HUES6 (cell line): ENCODE data around the gene CHCHD6.

ENCODE experiments used
- H3K27ac ChIP-seq: 2 replicates; pipeline ENCODE4 v1.7.0; 2013; ENCODE audit warnings: low read depth, mild to moderate bottlenecking, low read length, inconsistent platforms
- H3K27me3 ChIP-seq: 2 replicates; pipeline ENCODE4 v1.6.1; 2013; ENCODE audit warnings: low read length; ENCODE audit not compliant: control insufficient read depth, insufficient read depth
- H3K36me3 ChIP-seq: 2 replicates; pipeline ENCODE4 v1.6.1; 2013; ENCODE audit warnings: low read length; ENCODE audit not compliant: control insufficient read depth, insufficient read depth
- H3K4me1 ChIP-seq: 2 replicates; pipeline ENCODE4 v1.6.1; 2013; ENCODE audit warnings: low read length; ENCODE audit not compliant: control insufficient read depth, insufficient read depth
- H3K4me3 ChIP-seq: 2 replicates; pipeline ENCODE4 v1.5.1; 2013; ENCODE audit warnings: low read depth, low read length
- H3K9ac ChIP-seq: one replicate; pipeline ENCODE4 v1.6.1; 2013; ENCODE audit warnings: mild to moderate bottlenecking, low read length
- H3K9me3 ChIP-seq: 2 replicates; pipeline ENCODE4 v1.6.1; 2013; ENCODE audit warnings: low read depth, low read length; ENCODE audit not compliant: control insufficient read depth, insufficient read depth

The CHCHD6 gene

DNA sequence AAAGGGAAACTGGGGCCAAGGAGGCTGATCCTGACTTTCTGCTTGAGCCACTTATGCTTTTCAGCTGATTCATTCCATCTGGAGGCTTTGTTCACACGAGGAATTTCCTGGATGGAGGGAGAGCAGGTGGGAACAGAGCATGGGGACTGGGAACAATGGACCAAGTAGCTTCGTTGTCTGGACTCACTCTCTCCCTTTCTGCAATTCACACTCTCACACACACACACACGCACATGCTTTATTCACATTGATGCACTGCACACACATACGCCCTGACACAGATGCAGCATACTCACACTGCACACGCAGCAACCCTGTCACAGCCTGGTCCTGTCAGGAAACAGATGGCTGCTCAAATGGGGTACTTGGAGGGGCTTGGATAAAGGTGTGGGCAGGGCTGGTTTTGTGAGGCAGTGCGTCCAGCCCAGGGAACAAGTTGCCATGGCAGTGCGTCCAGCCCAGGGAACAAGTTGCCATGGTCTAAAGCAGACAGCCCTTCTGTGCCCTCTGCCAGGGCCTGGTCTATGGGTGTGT lies 19.8 kb upstream of the CHCHD6 start:
- Histone ChIP-seq H3K4me1 (peaks cover 13% of the 10 kb centered on the region), H3K27me3 (peaks cover 11% of the 10 kb centered on the region), H3K36me3 (no peaks in the 10 kb centered on the region), H3K27ac (no peak overlapping the region), H3K9me3 (no peaks in the 10 kb centered on the region), H3K4me3 (no peak overlapping the region), H3K9ac (no peak overlapping the region)

GRCh38 chr3:126685021-126685420 lies 19.0 kb upstream of the CHCHD6 start:
- Histone ChIP-seq H3K27me3 (peaks cover 4% of the 10 kb centered on the region), H3K4me3 (no peak overlapping the region), H3K9me3 (no peaks in the 10 kb centered on the region), H3K9ac (no peak overlapping the region), H3K4me1 (peaks cover 6% of the 10 kb centered on the region), H3K36me3 (no peaks in the 10 kb centered on the region), H3K27ac (no peak overlapping the region)

DNA sequence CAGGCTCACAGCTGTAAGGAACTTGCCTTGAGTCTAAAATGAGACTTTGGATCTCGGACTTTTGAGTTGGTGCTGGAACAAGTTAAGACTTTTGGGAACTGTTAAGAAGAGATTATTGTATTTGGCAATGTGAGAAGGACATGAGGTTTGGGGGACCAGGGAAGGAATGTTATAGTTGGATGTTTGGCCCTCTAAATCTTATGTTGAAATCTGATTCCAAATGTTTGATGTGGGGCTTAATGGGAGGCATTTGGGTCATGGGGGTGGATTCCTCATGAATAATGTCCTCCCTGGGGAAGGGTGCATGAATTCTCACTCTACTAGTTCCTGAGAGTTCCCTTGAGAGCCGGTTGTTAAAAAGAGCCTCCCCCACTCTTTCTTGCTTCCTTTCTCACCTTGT lies 18.5 kb upstream of the CHCHD6 start:
- no peak overlapping the region for H3K27ac ChIP-seq
- no peaks in the 10 kb centered on the region for H3K9me3 ChIP-seq
- no peak overlapping the region for H3K4me3 ChIP-seq
- H3K36me3 ChIP-seq, result no peaks in the 10 kb centered on the region
- no peak overlapping the region for H3K9ac ChIP-seq
- no peaks in the 10 kb centered on the region; the same call in 1 of the 2 replicates for H3K27me3 ChIP-seq
- peaks cover 4% of the 10 kb centered on the region for H3K4me1 ChIP-seq

DNA sequence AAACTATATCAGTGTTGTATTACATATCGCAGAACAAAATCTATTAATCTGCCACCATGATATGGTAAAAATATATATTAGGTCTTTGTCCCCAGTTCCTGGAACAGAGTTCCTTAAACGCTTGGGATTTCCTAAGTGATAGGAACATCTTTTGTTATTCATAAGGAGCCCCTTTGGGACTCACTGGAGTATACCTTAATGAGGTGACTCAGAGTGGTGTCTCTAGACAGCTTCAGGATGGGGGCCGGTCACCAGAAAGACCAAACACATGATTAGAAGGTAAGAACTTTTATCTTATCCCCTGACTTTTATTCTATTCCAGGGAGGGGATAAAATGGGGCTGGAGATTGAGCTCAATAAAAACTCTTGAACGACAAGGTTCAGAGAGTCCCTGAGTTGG lies 12.3 kb upstream of the CHCHD6 start:
- H3K27ac ChIP-seq, result no peak overlapping the region
- H3K36me3 ChIP-seq, result no peaks in the 10 kb centered on the region
- no peaks in the 10 kb centered on the region for H3K27me3 ChIP-seq
- no peak overlapping the region for H3K4me3 ChIP-seq
- H3K9ac ChIP-seq, result no peak overlapping the region
- no peaks in the 10 kb centered on the region for H3K9me3 ChIP-seq
- H3K4me1 ChIP-seq, result no peaks in the 10 kb centered on the region

GRCh38 chr3:126692858-126693257 lies 11.2 kb upstream of the CHCHD6 start:
- no peaks in the 10 kb centered on the region for H3K27me3 ChIP-seq
- no peaks in the 10 kb centered on the region for H3K36me3 ChIP-seq
- H3K27ac ChIP-seq, result no peak overlapping the region
- no peaks in the 10 kb centered on the region for H3K4me1 ChIP-seq
- H3K4me3 ChIP-seq, result no peak overlapping the region
- H3K9me3 ChIP-seq, result no peaks in the 10 kb centered on the region
- H3K9ac ChIP-seq, result no peak overlapping the region

DNA sequence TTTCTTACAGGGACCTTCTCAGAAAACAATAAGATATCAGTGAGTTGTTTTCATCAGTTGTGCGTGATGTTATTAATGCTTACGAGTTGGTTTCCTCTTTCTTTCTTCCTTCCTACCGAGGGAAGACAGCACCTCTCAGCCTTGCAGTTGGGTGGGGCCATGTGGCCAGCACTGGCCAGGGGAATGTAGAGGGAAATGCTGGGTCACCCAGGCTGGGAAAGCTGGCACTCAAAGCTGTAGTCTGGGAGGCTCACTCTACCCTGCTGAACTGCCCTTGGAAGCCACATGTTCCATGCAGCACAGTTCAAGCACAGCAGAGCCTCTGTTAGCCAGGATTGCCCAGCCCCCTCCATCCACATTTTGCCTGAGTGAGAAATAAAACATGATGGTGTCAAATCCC lies 10.1 kb upstream of the CHCHD6 start:
- Histone ChIP-seq H3K27ac (no peak overlapping the region), H3K9ac (no peak overlapping the region), H3K9me3 (no peaks in the 10 kb centered on the region), H3K4me3 (no peak overlapping the region), H3K36me3 (no peaks in the 10 kb centered on the region), H3K4me1 (no peaks in the 10 kb centered on the region), H3K27me3 (no peaks in the 10 kb centered on the region)

GRCh38 chr3:126696701-126697267 lies 7.3 kb upstream of the CHCHD6 start:
- H3K4me3 ChIP-seq, result no peak overlapping the region
- H3K9me3 ChIP-seq, result no peaks in the 10 kb centered on the region
- no peak overlapping the region for H3K9ac ChIP-seq
- H3K27me3 ChIP-seq, result no peaks in the 10 kb centered on the region
- no peak overlapping the region for H3K27ac ChIP-seq
- no peaks in the 10 kb centered on the region for H3K36me3 ChIP-seq
- no peaks in the 10 kb centered on the region for H3K4me1 ChIP-seq

GRCh38 chr3:126699011-126699410 lies 5.0 kb upstream of the CHCHD6 start:
- Histone ChIP-seq H3K9ac (no peak overlapping the region), H3K36me3 (no peaks in the 10 kb centered on the region), H3K9me3 (no peaks in the 10 kb centered on the region), H3K27me3 (peaks cover 11% of the 10 kb centered on the region), H3K27ac (no peak overlapping the region), H3K4me1 (peaks cover 9% of the 10 kb centered on the region), H3K4me3 (no peak overlapping the region)

DNA sequence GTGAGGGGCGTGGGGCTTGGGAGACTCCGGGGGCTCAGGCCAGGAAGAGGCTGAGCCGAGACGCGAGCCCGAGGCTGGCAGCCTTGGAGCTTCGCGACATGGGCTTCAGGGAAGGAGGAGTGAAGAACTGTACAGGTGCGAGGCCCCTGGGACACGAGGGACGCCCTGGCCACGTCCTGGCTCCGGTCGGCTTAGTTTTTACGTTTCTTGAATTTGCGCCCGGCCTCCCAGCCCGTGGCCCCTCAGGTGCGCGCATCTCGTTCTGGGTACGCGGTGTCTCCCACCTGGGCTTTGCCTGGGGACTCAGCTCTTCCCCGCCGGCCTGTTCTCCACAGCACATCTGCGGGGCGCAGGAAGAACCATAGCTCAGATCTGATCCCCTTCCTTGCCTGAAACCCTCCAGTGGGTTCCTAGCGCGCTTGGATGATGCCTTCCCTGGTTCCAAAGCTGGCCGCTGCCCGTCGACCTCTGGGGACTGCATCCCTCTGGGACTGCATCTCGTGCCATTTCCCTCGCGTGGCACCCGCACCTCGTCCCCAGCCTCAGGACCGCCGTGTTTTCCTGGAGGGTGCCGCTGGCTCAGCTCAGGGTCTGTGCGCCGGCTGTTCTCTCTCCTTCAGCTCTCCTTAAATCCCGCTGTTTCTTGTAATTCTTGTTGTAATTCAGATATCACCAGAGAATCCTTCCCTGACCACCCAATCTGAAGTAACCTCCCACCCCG lies 614 bp downstream of the CHCHD6 start:
- H3K4me1 ChIP-seq, result peaks cover 15% of the 10 kb centered on the region
- H3K27ac ChIP-seq, result no peak overlapping the region
- H3K27me3 ChIP-seq, result peaks cover 28% of the 10 kb centered on the region

DNA sequence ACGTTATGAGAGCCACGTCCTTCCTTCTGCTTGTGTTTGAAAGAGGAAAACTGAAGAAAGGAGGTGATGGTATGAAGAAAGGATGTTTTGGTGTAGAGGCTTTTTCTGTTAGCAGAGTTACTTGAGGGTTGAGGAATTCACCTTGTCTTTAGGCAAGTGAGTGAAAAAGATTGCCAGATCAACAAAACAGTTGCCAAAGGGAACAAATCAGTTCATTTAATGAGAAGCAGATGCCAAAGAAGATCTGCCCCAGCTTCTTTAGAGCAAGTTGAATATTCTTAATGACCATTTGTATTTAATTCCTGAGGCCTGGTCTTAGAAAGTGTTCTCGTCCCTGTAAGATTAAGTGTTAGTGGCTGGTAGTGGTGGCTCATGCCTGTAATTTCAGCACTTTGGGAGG lies 2.6 kb downstream of the CHCHD6 start:
- H3K36me3 ChIP-seq, result no peaks in the 10 kb centered on the region
- no peak overlapping the region for H3K4me3 ChIP-seq
- peaks cover 15% of the 10 kb centered on the region for H3K4me1 ChIP-seq
- no peak overlapping the region for H3K27ac ChIP-seq
- H3K27me3 ChIP-seq, result peaks cover 28% of the 10 kb centered on the region
- H3K9me3 ChIP-seq, result no peaks in the 10 kb centered on the region
- no peak overlapping the region for H3K9ac ChIP-seq

More for the DNA sequence above, 614 bp downstream of the CHCHD6 start:
- Histone ChIP-seq H3K9ac (no peak overlapping the region), H3K9me3 (no peaks in the 10 kb centered on the region), H3K4me3 (peak overlapping the region; percentile 76), H3K36me3 (no peaks in the 10 kb centered on the region)

- H3K9ac ChIP-seq, result no peak overlapping the region
- no peaks in the 10 kb centered on the region for H3K27me3 ChIP-seq
- no peak overlapping the region for H3K4me3 ChIP-seq
- no peak overlapping the region for H3K27ac ChIP-seq
- no peaks in the 10 kb centered on the region for H3K9me3 ChIP-seq
- peaks cover 11% of the 10 kb centered on the region; the same call in 1 of the 2 replicates for H3K4me1 ChIP-seq
- no peaks in the 10 kb centered on the region for H3K36me3 ChIP-seq
Measured at GRCh38 chr3:126711121-126711760, 7.2 kb downstream of the CHCHD6 start.
